PC-3 (cell line): ENCODE measurements around the gene SYT11. TPM values are rescaled to one million over a fixed set of nuclear protein-coding genes. Genes with fewer than 3 reads are reported as not detected.
"Not testable (repeated sequence)": the region's sequence is repeated elsewhere in the genome, so short reads cannot be mapped to it uniquely, and the experiment has no call there.

ENCODE experiments used
- ATAC-seq: fragments of 200-7000 bp; cut with Tn5 transposase; 2 replicates; pipeline ENCODE4 v1.9.1; 2020; ENCODE audit warnings: mild to moderate bottlenecking, moderate library complexity
- BruUV-seq: library from RNA; stranded (reverse); fragments of 400-500 nt; replicated peaks from 2 replicates; lab custom pipeline; 2021; lab: Mats Ljungman, UMichigan
- CTCF ChIA-PET: fragments of 300-600 bp; sonication (Branson Sonifier 250); formaldehyde crosslinking; loops from one replicate; lab custom pipeline; 2022; ENCODE audit warnings: antibody characterized with exemption; lab: Charles Lee
- POLR2A ChIA-PET: fragments of 300-600 bp; sonication (Branson Sonifier 250); formaldehyde crosslinking; loops from one replicate; lab custom pipeline; 2022; ENCODE audit warnings: antibody characterized with exemption; ENCODE audit not compliant: unreplicated experiment; lab: Charles Lee
- DNase-seq: peaks from one replicate; pipeline ENCODE4 v3.0.0-alpha.2; 2015
- H2AFZ ChIP-seq: fragments of 300-600 bp; sonication (generic); 2 replicates; pipeline ENCODE4 v1.6.0; 2016; ENCODE audit warnings: antibody characterized with exemption, low read length
- H3F3A ChIP-seq: fragments of 300-600 bp; sonication (generic); one replicate; pipeline ENCODE4 v1.6.0; 2017; ENCODE audit warnings: antibody characterized with exemption, low read length, control low read depth, mild to moderate bottlenecking; ENCODE audit not compliant: unreplicated experiment
- H3K27ac ChIP-seq: fragments of 300-600 bp; sonication (generic); 2 replicates; pipeline ENCODE4 v1.5.1; 2016; ENCODE audit warnings: mild to moderate bottlenecking, low read length
- H3K27me3 ChIP-seq: fragments of 300-600 bp; sonication (generic); 2 replicates; pipeline ENCODE4 v1.6.1; 2016; ENCODE audit warnings: low read length, mixed read lengths
- H3K36me3 ChIP-seq: fragments of 300-600 bp; sonication (generic); 2 replicates; pipeline ENCODE4 v1.6.1; 2016; ENCODE audit warnings: low read depth, mixed run types, low read length, mixed read lengths
- H3K4me1 ChIP-seq: fragments of 300-600 bp; sonication (generic); 2 replicates; pipeline ENCODE4 v1.5.1; 2016; ENCODE audit warnings: low read length; ENCODE audit not compliant: insufficient read depth
- H3K4me2 ChIP-seq: fragments of 300-600 bp; sonication (generic); 2 replicates; pipeline ENCODE4 v1.6.0; 2016; ENCODE audit warnings: low read length
- H3K4me3 ChIP-seq: fragments of 300-600 bp; sonication (generic); 2 replicates; pipeline ENCODE4 v1.5.1; 2016; ENCODE audit warnings: mild to moderate bottlenecking, low read length, mixed read lengths
- H3K79me2 ChIP-seq: fragments of 300-600 bp; sonication (generic); 2 replicates; pipeline ENCODE4 v1.6.1; 2017; ENCODE audit warnings: low read length, mixed read lengths
- H3K9ac ChIP-seq: fragments of 300-600 bp; sonication (generic); 2 replicates; pipeline ENCODE4 v1.6.0; 2016; ENCODE audit warnings: mild to moderate bottlenecking, low read length
- H3K9me2 ChIP-seq: fragments of 300-600 bp; sonication (generic); replicated peaks from 2 replicates; pipeline ENCODE4 v1.6.1; 2016; ENCODE audit warnings: mixed run types, low read length, mixed read lengths
- H3K9me3 ChIP-seq: fragments of 300-600 bp; sonication (generic); 2 replicates; pipeline ENCODE4 v1.6.1; 2016; ENCODE audit warnings: low read length, mixed read lengths
- H4K20me1 ChIP-seq: fragments of 300-600 bp; sonication (generic); 2 replicates; pipeline ENCODE4 v1.6.1; 2016; ENCODE audit warnings: low read length, mixed read lengths
- CTCF ChIP-seq: fragments of 300-600 bp; sonication (generic); conservative IDR thresholded peaks from 2 replicates; pipeline ENCODE4 v1.5.1; 2017; ENCODE audit warnings: antibody characterized with exemption, low read depth, mild to moderate bottlenecking, low read length
- EZH2 ChIP-seq: fragments of 300-600 bp; sonication (generic); IDR thresholded peaks from one replicate; pipeline ENCODE4 v1.6.1; 2017; ENCODE audit warnings: antibody characterized with exemption, mild to moderate bottlenecking, low read length; ENCODE audit not compliant: unreplicated experiment
- EZH2phosphoT487 ChIP-seq: fragments of 300-600 bp; sonication (generic); IDR thresholded peaks from 2 replicates; pipeline ENCODE4 v1.6.1; 2018; ENCODE audit warnings: mild to moderate bottlenecking, antibody characterized with exemption, low read length, borderline replicate concordance
- intact Hi-C: fragments of 100-400 bp; cut with micrococcal nuclease; formaldehyde crosslinking; loops from 2 replicates; pipeline ENCODE4 v1.9.0; 2023
- total RNA-seq: library from RNA; depleted of rRNA; stranded (reverse); fragments of >200 nt; gene quantifications from 2 replicates; pipeline ENCODE4 v1.2.3, GENCODE V29; 2014

SYT11 gene
- total RNA-seq, 1 experiment from 2014 or later: 0.44 TPM

- H3K9me2 ChIP-seq: no peaks in the 10 kb centered on the region
- TSS peak; percentile 97 for BruUV-seq
- no peaks in the 10 kb centered on the region for H3K79me2 ChIP-seq
- H3K27ac ChIP-seq: peak overlapping the region; percentile 91
- intact Hi-C loops: loop anchor here (1.0 to 2.0 kb wide), 2 partner anchors 34 to 37 kb away; partner anchors contain the start of gene SYT11
- ChIA-PET CTCF (interaction anchor here (0.6 to 0.9 kb wide), 2 partner anchors 39 to 96 kb away, joined by 3 to 4 read pairs; no protein-coding TSS in a partner anchor), POLR2A (interaction anchor here (0.6 to 1.1 kb wide), 6 partner anchors 11 to 751 kb away, joined by 3 to 10 read pairs (median 4); partner anchors contain the start of gene GON4L)
- no peaks in the 10 kb centered on the region for H3K9me3 ChIP-seq
- peak overlapping the region; percentile 46 for H3K4me3 ChIP-seq
- H4K20me1 ChIP-seq: no peaks in the 10 kb centered on the region
- peak overlapping the region; percentile 72 for H3K9ac ChIP-seq
- peaks cover 15% of the 10 kb centered on the region for H3F3A ChIP-seq
- ATAC-seq (peak; percentile 86), DNase-seq (peak; percentile 97)
- H3K27me3 ChIP-seq: no peaks in the 10 kb centered on the region
- H2AFZ ChIP-seq: peak overlapping the region; percentile 66
- peak overlapping the region; percentile 78 for H3K4me2 ChIP-seq
- peaks cover 9% of the 10 kb centered on the region for H3K36me3 ChIP-seq
- H3K4me1 ChIP-seq: peaks cover 30% of the 10 kb centered on the region
- TF ChIP-seq EZH2phosphoT487: no peak
- TF ChIP-seq EZH2: no peak
- no peak for TF ChIP-seq CTCF
Observed at GRCh38 chr1:155893389-155894142, 34.2 kb downstream of the SYT11 start.

GRCh38 chr1:155895617-155896016 lies 36.2 kb downstream of the SYT11 start:
- peak; percentile 14 for DNase-seq
- H2AFZ ChIP-seq, BruUV-seq, H3K4me2 ChIP-seq, H3K9ac ChIP-seq, H3K79me2 ChIP-seq, H3K9me2 ChIP-seq, intact Hi-C loops, H3K27me3 ChIP-seq, H4K20me1 ChIP-seq, H3K4me3 ChIP-seq, H3K27ac ChIP-seq, H3K9me3 ChIP-seq, ATAC-seq, CTCF ChIA-PET: not testable (repeated sequence)
- POLR2A ChIA-PET: interaction anchor here (0.7 kb wide), 2 partner anchors 333 to 611 kb away, joined by 6 to 13 read pairs; partner anchors contain the start of gene ASH1L
- H3F3A ChIP-seq: peaks cover 15% of the 10 kb centered on the region
- peaks cover 23% of the 10 kb centered on the region for H3K4me1 ChIP-seq
- peaks cover 29% of the 10 kb centered on the region for H3K36me3 ChIP-seq

- intact Hi-C loops, BruUV-seq, H3K9me2 ChIP-seq, DNase-seq, H3K27ac ChIP-seq, H3K4me2 ChIP-seq, H3K4me3 ChIP-seq, H3K9me3 ChIP-seq, CTCF ChIA-PET, H3K9ac ChIP-seq, POLR2A ChIA-PET, H2AFZ ChIP-seq, ATAC-seq, H3K79me2 ChIP-seq, H3K27me3 ChIP-seq, H4K20me1 ChIP-seq: not testable (repeated sequence)
- peaks cover 15% of the 10 kb centered on the region for H3F3A ChIP-seq
- H3K36me3 ChIP-seq: peaks cover 34% of the 10 kb centered on the region
- peaks cover 23% of the 10 kb centered on the region for H3K4me1 ChIP-seq
Observed at GRCh38 chr1:155896476-155896875, 37.1 kb downstream of the SYT11 start.
